ENCODE results near the gene IGF1R. TPM values are rescaled to one million over a fixed set of nuclear protein-coding genes. Genes with fewer than 3 reads are reported as not detected.

Gene IGF1R
- polyA plus RNA-seq, 1 experiment: 36.2 TPM

DNA sequence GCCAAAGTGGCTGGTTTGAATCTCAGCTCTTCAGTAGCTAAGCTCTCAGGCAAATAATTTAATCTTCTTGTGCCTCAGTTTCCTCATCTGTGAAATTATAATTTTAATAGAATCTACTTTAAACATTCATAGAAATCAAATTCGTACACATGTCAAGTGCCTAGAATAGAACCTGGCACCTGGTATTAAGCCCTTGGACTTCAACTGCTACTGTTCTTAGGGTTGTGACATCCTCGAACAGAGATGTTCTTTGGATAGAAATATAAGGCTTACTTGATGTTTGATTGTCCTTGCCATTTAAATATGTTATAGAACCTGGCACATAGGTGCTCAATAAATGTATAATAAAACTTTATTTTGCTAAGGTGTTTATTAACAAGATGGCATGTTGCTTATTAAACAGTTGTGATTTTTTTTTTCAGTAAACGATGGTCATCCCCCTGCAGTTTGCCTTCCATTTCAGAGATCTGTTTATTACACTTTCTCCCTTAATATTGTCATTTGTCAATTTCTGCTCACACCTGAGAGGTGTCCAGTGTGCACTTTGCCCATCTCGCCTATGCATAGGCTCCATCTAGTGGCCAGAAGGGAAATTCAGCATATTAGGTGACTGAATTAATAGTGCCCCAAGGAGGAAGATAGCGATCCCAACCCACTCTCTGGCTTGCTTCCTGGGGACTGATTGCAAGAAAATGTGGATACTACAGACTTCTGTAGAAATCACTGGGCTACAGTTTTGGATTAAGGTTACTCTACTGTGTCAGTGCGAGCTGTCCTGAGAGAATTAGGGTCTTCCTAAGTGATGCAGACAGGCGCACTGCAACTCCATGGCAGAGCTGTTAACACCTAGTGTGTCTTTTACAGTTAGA is 10.7 kb downstream of the IGF1R start:
- POLR2A ChIA-PET: no interaction called here
- CTCF ChIA-PET: interaction anchor here (0.6 to 3.3 kb wide), 30 partner anchors 9 to 418 kb away, joined by 3 to 35 read pairs (median 4); partner anchors contain the start of gene IGF1R
- TF ChIP-seq, protein P1, sequence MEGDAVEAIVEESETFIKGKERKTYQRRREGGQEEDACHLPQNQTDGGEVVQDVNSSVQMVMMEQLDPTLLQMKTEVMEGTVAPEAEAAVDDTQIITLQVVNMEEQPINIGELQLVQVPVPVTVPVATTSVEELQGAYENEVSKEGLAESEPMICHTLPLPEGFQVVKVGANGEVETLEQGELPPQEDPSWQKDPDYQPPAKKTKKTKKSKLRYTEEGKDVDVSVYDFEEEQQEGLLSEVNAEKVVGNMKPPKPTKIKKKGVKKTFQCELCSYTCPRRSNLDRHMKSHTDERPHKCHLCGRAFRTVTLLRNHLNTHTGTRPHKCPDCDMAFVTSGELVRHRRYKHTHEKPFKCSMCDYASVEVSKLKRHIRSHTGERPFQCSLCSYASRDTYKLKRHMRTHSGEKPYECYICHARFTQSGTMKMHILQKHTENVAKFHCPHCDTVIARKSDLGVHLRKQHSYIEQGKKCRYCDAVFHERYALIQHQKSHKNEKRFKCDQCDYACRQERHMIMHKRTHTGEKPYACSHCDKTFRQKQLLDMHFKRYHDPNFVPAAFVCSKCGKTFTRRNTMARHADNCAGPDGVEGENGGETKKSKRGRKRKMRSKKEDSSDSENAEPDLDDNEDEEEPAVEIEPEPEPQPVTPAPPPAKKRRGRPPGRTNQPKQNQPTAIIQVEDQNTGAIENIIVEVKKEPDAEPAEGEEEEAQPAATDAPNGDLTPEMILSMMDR (IDR thresholded peaks at IDR 0.05; ENCODE audit: insufficient read depth, low read depth, low read length): peak; percentile 90

DNA sequence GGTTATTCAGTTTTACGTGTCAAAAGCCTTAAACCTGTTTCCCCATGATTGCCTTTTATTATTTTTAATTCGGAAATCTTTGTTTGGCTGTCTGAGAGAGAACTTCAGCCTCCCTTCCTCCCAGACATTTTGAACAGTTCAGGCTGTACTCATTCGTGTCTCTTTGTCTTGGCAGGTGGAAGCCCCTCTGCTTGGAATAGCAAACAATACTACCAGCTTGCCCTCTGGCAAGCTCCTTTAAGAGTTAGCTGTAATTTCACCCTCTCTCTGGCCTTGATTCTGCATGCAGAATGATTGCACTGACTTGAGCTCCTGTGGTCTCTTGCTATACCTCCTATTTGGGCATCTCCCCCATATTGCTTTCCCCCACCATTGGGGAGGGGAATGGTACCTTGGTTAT is 11.7 kb downstream of the IGF1R start:
- POLR2A ChIA-PET: no interaction called here
- DNase-seq (ENCODE audit: low read depth): no peak
- TF ChIP-seq, protein P1 (IDR thresholded peaks at IDR 0.05; ENCODE audit: insufficient read depth, low read depth, low read length): no peak
- H3K36me3 ChIP-seq (ENCODE audit: control insufficient read depth, insufficient read depth, low read length): peaks cover 1% of the 10 kb centered on the region; the same call in 1 of the 2 replicates
- H3K27me3 ChIP-seq (ENCODE audit: control insufficient read depth, insufficient read depth, low read length): no peaks in the 10 kb centered on the region
- CTCF ChIA-PET: interaction anchor here (0.6 to 3.3 kb wide), 29 partner anchors 9 to 417 kb away, joined by 3 to 35 read pairs (median 3); partner anchors contain the start of gene IGF1R
- no peak overlapping the region for H3K4me3 ChIP-seq (ENCODE audit: low read depth, low read length)

More for the DNA sequence above, 10.7 kb downstream of the IGF1R start:
- Histone ChIP-seq H3K4me3 (ENCODE audit: low read depth, low read length) (no peak overlapping the region), H3K27me3 (ENCODE audit: control insufficient read depth, insufficient read depth, low read length) (no peaks in the 10 kb centered on the region), H3K36me3 (ENCODE audit: control insufficient read depth, insufficient read depth, low read length) (peaks cover 1% of the 10 kb centered on the region; the same call in 1 of the 2 replicates)
- DNase-seq (ENCODE audit: low read depth): no peak

DNA sequence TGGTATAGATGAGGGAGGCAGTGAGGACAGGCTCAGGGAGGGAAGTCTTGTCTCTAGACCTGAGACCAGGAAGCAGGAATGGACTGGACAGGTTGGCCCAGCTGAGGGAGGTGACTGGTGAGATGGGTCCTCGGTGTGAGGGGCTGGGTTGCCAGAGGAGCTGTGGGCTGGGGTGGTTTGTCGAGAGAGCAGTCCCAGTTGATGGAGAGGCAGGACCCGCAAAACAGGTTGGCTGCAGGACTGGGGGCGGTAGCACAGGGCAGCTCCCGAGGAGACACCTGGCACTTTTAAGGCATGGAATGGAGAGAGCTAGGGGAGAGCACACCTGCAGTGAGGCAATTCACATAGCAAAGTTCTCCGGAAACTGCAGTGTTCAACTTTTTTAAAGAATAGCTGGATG is 14.7 kb downstream of the IGF1R start:
- no peaks in the 10 kb centered on the region for H3K27me3 ChIP-seq (ENCODE audit: control insufficient read depth, insufficient read depth, low read length)
- ChIA-PET CTCF (no interaction called here), POLR2A (no interaction called here)
- H3K36me3 ChIP-seq (ENCODE audit: control insufficient read depth, insufficient read depth, low read length): peaks cover 1% of the 10 kb centered on the region; the same call in 1 of the 2 replicates
- no peak overlapping the region for H3K4me3 ChIP-seq (ENCODE audit: low read depth, low read length)
- TF ChIP-seq, protein P1 (IDR thresholded peaks at IDR 0.05; ENCODE audit: insufficient read depth, low read depth, low read length): no peak
- no peak for DNase-seq (ENCODE audit: low read depth)

DNA sequence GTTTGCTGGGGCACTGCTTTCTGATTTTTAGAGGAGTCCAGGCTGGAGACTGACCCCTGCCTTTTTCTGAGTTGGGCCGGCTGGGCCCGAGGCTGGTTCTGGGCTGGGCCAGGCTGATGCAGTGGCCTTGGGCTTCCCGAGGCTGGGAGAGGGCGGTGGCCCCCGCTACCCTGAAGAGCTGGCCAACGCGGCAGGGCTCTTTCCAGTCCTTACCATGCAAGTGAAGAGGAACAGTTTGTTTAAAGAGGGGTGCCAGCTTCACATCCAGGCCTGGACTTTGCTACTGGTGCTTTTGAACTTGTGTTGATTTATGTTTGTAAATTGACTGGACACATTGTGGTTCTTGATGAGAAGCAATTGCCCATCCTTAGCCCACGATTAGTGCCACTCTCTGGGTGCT is 15.3 kb downstream of the IGF1R start:
- POLR2A ChIA-PET: no interaction called here

DNA sequence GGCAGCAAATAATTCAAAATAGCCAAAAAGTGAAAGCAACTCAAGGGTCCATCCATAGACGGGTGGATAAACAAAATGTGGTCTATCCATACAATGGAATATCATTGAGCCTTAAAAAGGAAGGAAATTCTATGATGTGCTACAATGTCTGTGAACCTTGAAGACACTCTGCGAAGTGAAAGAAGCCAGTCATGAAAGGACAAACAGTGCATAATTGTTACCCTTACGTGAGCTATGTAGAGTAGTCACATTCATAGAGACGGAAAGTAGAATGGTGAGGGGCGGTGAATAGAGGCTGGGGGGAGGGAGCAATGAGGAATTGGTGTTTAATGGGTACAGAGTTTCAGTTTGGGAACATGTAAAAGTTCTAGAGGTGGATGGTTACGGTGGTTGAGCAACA is 18.1 kb downstream of the IGF1R start:
- Histone ChIP-seq H3K4me3 (ENCODE audit: low read depth, low read length) (no peak overlapping the region), H3K36me3 (ENCODE audit: control insufficient read depth, insufficient read depth, low read length) (no peaks in the 10 kb centered on the region), H3K27me3 (ENCODE audit: control insufficient read depth, insufficient read depth, low read length) (no peaks in the 10 kb centered on the region)
- DNase-seq (ENCODE audit: low read depth): no peak
- TF ChIP-seq, protein P1 (IDR thresholded peaks at IDR 0.05; ENCODE audit: insufficient read depth, low read depth, low read length): no peak
- ChIA-PET POLR2A (no interaction called here), CTCF (interaction anchor here (0.5 to 5.9 kb wide), 3 partner anchors 7 to 412 kb away, joined by 3 to 35 read pairs (median 3); no protein-coding TSS in a partner anchor)

More for the DNA sequence above, 15.3 kb downstream of the IGF1R start:
- CTCF ChIA-PET: interaction anchor here (0.5 kb wide), 1 partner anchor 209 kb away, joined by 3 read pairs; no protein-coding TSS in a partner anchor
- TF ChIP-seq, protein P1 (IDR thresholded peaks at IDR 0.05; ENCODE audit: insufficient read depth, low read depth, low read length): no peak
- Histone ChIP-seq H3K4me3 (ENCODE audit: low read depth, low read length) (no peak overlapping the region), H3K36me3 (ENCODE audit: control insufficient read depth, insufficient read depth, low read length) (peaks cover 1% of the 10 kb centered on the region; the same call in 1 of the 2 replicates), H3K27me3 (ENCODE audit: control insufficient read depth, insufficient read depth, low read length) (no peaks in the 10 kb centered on the region)
- no peak for DNase-seq (ENCODE audit: low read depth)
